ENCODE data around the gene ZMYM4. TPM values are rescaled to one million over a fixed set of nuclear protein-coding genes. Genes with fewer than 3 reads are reported as not detected.

The ZMYM4 gene
- total RNA-seq, 1 donor from 2014 or later, result 92.6 TPM

GRCh38 chr1:35284852-35285251 is 16.3 kb downstream of the ZMYM4 start:
- peaks cover 15% of the 10 kb centered on the region for H3K9me3 Mint-ChIP-seq
- H3K27ac Mint-ChIP-seq (ENCODE audit: unreplicated experiment), result no peak overlapping the region
- no peaks in the 10 kb centered on the region for H3K27me3 Mint-ChIP-seq (ENCODE audit: low read depth)
- no peak for DNase-seq (ENCODE audit: low read depth, low spot score)
- peaks cover 34% of the 10 kb centered on the region for H3K36me3 Mint-ChIP-seq (ENCODE audit: low read depth)
- H3K4me1 Mint-ChIP-seq, result no peaks in the 10 kb centered on the region
- no peak for TF ChIP-seq CTCF (conservative IDR thresholded peaks at IDR 0.05)
- H3K4me3 Mint-ChIP-seq, result no peak overlapping the region

- Mint-ChIP-seq H3K27ac (ENCODE audit: unreplicated experiment) (no peak overlapping the region), H3K4me1 (no peaks in the 10 kb centered on the region), H3K4me3 (no peak overlapping the region), H3K9me3 (peaks cover 11% of the 10 kb centered on the region), H3K36me3 (ENCODE audit: low read depth) (peaks cover 30% of the 10 kb centered on the region), H3K27me3 (ENCODE audit: low read depth) (no peaks in the 10 kb centered on the region)
- TF ChIP-seq CTCF (conservative IDR thresholded peaks at IDR 0.05), result no peak
- DNase-seq (ENCODE audit: low read depth, low spot score), result no peak
Observed at GRCh38 chr1:35285771-35286606, 17.5 kb downstream of the ZMYM4 start.

- TF ChIP-seq CTCF (conservative IDR thresholded peaks at IDR 0.05), result no peak
- Mint-ChIP-seq H3K4me1 (no peaks in the 10 kb centered on the region), H3K27me3 (ENCODE audit: low read depth) (no peaks in the 10 kb centered on the region), H3K4me3 (no peak overlapping the region), H3K9me3 (peaks cover 7% of the 10 kb centered on the region), H3K36me3 (ENCODE audit: low read depth) (peaks cover 20% of the 10 kb centered on the region), H3K27ac (ENCODE audit: unreplicated experiment) (no peak overlapping the region)
- no peak for DNase-seq (ENCODE audit: low read depth, low spot score)
Observed at GRCh38 chr1:35287807-35288640, 19.5 kb downstream of the ZMYM4 start.

GRCh38 chr1:35288761-35289160 is 20.3 kb downstream of the ZMYM4 start:
- no peaks in the 10 kb centered on the region for H3K27me3 Mint-ChIP-seq (ENCODE audit: low read depth)
- H3K9me3 Mint-ChIP-seq, result peaks cover 7% of the 10 kb centered on the region
- no peak for DNase-seq (ENCODE audit: low read depth, low spot score)
- H3K36me3 Mint-ChIP-seq (ENCODE audit: low read depth), result peaks cover 20% of the 10 kb centered on the region
- H3K4me1 Mint-ChIP-seq, result no peaks in the 10 kb centered on the region
- no peak overlapping the region for H3K4me3 Mint-ChIP-seq
- TF ChIP-seq CTCF (conservative IDR thresholded peaks at IDR 0.05), result no peak
- H3K27ac Mint-ChIP-seq (ENCODE audit: unreplicated experiment), result no peak overlapping the region

- H3K4me1 Mint-ChIP-seq, result no peaks in the 10 kb centered on the region
- no peak overlapping the region for H3K4me3 Mint-ChIP-seq
- no peak overlapping the region for H3K27ac Mint-ChIP-seq (ENCODE audit: unreplicated experiment)
- DNase-seq (ENCODE audit: low read depth, low spot score), result no peak
- TF ChIP-seq CTCF (conservative IDR thresholded peaks at IDR 0.05), result no peak
- H3K9me3 Mint-ChIP-seq, result no peaks in the 10 kb centered on the region
- H3K27me3 Mint-ChIP-seq (ENCODE audit: low read depth), result no peaks in the 10 kb centered on the region
- peaks cover 7% of the 10 kb centered on the region for H3K36me3 Mint-ChIP-seq (ENCODE audit: low read depth)
Observed at GRCh38 chr1:35290452-35290851, 21.9 kb downstream of the ZMYM4 start.
